ENCODE data around the gene KCNIP1. TPM values are rescaled to one million over a fixed set of nuclear protein-coding genes. Genes with fewer than 3 reads are reported as not detected.

KCNIP1 gene
- total RNA-seq, 4 donors from 2014 or later: 4.8 to 9.2 (median 7.3) TPM; not detected in 1

DNA sequence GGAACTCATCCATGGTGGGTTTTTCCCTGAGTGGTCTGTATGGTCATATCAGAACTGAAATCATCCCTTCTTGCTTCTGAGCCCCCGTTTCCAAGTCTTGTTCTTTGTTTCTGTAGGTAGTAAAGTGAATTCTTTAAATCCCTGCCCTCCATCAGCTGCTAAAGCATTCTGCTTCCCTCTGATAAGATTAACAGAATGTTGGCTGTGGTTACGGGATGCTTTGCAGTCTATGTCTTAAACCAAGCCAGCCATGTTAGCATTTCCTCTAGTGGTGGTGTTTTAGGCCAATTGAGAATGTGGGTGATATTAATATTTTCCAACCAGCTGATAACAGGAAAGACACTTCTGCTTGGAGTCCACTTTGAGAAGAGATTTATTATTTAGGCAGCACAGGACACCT lies 22.0 kb upstream of the KCNIP1 start:
- H3K27ac ChIP-seq: no peak overlapping the region
- TF ChIP-seq POLR2A (IDR thresholded peaks at IDR 0.05) (no peak), EP300 (IDR thresholded peaks at IDR 0.05) (no peak)
- TF ChIP-seq, protein P1, sequence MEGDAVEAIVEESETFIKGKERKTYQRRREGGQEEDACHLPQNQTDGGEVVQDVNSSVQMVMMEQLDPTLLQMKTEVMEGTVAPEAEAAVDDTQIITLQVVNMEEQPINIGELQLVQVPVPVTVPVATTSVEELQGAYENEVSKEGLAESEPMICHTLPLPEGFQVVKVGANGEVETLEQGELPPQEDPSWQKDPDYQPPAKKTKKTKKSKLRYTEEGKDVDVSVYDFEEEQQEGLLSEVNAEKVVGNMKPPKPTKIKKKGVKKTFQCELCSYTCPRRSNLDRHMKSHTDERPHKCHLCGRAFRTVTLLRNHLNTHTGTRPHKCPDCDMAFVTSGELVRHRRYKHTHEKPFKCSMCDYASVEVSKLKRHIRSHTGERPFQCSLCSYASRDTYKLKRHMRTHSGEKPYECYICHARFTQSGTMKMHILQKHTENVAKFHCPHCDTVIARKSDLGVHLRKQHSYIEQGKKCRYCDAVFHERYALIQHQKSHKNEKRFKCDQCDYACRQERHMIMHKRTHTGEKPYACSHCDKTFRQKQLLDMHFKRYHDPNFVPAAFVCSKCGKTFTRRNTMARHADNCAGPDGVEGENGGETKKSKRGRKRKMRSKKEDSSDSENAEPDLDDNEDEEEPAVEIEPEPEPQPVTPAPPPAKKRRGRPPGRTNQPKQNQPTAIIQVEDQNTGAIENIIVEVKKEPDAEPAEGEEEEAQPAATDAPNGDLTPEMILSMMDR (IDR thresholded peaks at IDR 0.05): no peak
- H3K4me3 ChIP-seq: no peak overlapping the region
- no peaks in the 10 kb centered on the region for H3K27me3 ChIP-seq
- 67 to 81% methylated on average over 2 of the region's 2 CpGs for WGBS, 2 donors
- H3K4me1 ChIP-seq: no peaks in the 10 kb centered on the region
- H3K9me3 ChIP-seq: no peaks in the 10 kb centered on the region
- DNase-seq (ENCODE audit: low spot score in 2 of 2): no peak
- H3K36me3 ChIP-seq: no peaks in the 10 kb centered on the region

DNA sequence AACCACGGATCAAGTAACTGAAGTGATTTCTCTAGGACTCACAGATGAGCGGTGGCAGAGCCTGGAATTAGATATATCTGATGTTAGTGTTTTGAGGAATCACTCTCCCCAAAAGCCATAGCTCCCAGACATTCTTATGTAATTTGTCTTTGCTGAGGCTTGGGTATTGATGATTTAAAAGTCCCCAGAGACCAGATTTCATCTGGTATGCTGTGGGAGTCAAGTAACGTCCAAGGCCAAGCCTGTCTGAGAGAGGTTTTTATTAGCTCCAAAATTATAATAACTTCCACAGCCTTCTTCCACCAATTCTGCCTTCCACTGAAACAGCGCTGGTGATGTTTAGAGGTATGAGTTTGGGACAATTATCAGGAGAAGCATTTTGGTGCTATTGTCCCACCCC lies 21.3 kb upstream of the KCNIP1 start:
- Histone ChIP-seq H3K27ac (no peak overlapping the region), H3K36me3 (no peaks in the 10 kb centered on the region), H3K27me3 (no peaks in the 10 kb centered on the region), H3K4me3 (no peak overlapping the region), H3K9me3 (no peaks in the 10 kb centered on the region), H3K4me1 (no peaks in the 10 kb centered on the region)
- TF ChIP-seq, protein P1 (IDR thresholded peaks at IDR 0.05): no peak
- WGBS, 2 donors: 71 to 79% methylated on average over 4 of the region's 4 CpGs
- DNase-seq (ENCODE audit: low spot score in 2 of 2): no peak

DNA sequence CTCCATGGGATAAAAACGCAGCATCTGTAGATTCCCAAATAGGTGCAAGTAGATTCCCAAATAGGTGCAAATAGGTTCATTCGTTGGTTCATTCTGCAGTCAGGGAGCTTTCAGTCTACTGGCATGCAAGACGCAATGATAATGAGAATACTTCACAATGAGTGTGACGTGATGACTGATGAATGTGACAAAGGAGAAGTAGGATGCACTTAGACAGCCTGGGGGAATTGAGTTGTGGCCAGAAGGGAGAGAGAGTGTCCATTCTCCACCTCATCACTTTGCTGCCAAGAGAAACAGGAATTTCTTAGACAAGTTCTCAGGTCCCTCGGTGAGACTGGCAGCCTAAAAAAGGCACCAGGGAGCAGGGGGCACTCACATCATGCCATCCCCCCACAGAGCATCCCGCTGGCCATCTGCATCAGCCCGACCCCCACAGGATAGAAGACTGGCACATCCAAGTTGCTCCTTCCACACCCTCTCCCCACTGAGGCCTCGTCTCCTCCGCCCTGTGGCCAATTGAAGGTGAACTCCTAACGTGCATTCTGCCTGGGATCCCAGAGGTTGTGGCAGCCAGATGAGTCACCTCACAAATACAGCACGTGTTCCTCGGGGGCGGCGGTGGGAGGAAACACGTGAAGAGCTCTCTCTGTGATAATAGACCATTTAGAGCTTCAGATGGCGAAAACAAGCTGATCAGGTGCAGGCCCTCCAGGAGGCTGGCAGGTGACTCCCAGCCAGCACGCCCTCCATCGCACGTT lies 19.9 kb upstream of the KCNIP1 start:
- DNase-seq (ENCODE audit: low spot score in 2 of 2): no peak

DNA sequence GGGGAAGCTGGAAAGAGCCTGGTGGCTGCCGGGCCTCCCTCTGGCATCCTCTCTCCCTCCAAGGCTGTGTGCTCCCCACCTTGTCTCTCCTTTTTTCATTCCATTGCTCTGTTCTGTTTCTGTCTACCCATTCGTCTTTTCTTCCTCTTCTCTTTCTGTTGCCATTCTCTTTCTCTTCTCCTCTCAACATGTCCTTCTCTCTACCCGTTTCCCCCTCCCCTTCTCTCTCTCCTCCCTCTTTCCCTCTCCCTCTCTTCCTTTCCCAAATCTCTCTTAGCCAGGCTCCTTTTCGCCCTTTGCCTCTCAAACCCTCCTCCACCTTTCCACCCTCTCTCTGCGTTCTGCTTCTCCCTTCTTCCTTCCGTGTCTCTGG lies 19.4 kb upstream of the KCNIP1 start:
- TF ChIP-seq EP300 (IDR thresholded peaks at IDR 0.05): no peak
- TF ChIP-seq, protein P1 (IDR thresholded peaks at IDR 0.05): no peak
- no peak for TF ChIP-seq POLR2A (IDR thresholded peaks at IDR 0.05)
- no peak for DNase-seq (ENCODE audit: low spot score in 2 of 2)
- Histone ChIP-seq H3K4me1 (no peaks in the 10 kb centered on the region), H3K36me3 (no peaks in the 10 kb centered on the region), H3K9me3 (no peaks in the 10 kb centered on the region), H3K4me3 (no peak overlapping the region), H3K27ac (no peak overlapping the region), H3K27me3 (no peaks in the 10 kb centered on the region)
- 78 to 83% methylated on average over 6 of the region's 6 CpGs for WGBS, 2 donors

More for the DNA sequence above, 19.9 kb upstream of the KCNIP1 start:
- Histone ChIP-seq H3K4me1 (no peaks in the 10 kb centered on the region), H3K9me3 (no peaks in the 10 kb centered on the region), H3K27me3 (no peaks in the 10 kb centered on the region), H3K36me3 (no peaks in the 10 kb centered on the region), H3K27ac (no peak overlapping the region), H3K4me3 (no peak overlapping the region)
- TF ChIP-seq, protein P1 (IDR thresholded peaks at IDR 0.05): no peak
- TF ChIP-seq POLR2A (IDR thresholded peaks at IDR 0.05) (no peak), EP300 (IDR thresholded peaks at IDR 0.05) (no peak)
- WGBS, 2 donors: 73 to 79% methylated on average over 19 of the region's 19 CpGs

DNA sequence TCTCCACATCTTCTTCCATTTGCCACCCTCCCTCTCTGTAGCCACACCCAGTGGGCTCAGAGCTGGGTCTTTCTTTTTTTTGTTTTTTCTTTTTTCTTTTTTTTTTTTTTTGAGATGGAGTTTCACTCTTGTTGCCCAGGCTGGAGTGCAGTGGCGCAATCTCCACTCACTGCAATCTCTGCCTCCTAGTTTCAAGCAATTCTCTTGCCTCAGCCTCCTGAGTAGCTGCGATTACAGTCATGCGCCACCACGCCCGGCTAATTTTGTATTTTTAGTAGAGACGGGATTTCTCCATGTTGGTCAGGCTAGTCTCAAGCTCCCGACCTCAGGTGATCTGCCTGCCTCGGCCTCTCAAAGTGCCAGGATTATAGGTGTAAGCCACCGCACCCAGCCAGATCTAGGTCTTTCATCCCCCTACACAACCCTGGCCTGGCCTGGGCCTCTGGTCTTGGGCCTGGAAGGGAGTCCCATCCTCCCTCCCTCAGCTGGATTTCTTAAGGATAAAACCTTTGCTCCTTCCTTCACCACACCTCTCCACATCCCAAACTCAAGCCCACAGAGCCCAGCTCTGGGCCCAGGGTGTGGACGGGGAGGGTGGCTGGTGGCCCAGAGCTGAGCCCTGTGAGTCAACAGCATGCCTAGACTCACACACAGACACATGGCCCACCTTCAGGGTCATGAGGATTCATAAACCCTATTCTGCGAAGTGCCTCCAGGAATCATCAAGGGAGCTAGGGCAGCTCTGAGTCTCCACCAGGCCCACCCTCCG lies 18.8 kb upstream of the KCNIP1 start:
- Histone ChIP-seq H3K4me3 (no peak overlapping the region), H3K36me3 (no peaks in the 10 kb centered on the region), H3K27ac (no peak overlapping the region), H3K4me1 (no peaks in the 10 kb centered on the region), H3K9me3 (no peaks in the 10 kb centered on the region), H3K27me3 (no peaks in the 10 kb centered on the region)
- no peak for TF ChIP-seq POLR2A (IDR thresholded peaks at IDR 0.05)
- TF ChIP-seq EP300 (IDR thresholded peaks at IDR 0.05): no peak
- TF ChIP-seq, protein P1 (IDR thresholded peaks at IDR 0.05): no peak
- 90 to 96% methylated on average over 12 of the region's 12 CpGs for WGBS, 2 donors
- no peak for DNase-seq (ENCODE audit: low spot score in 2 of 2)

Measured in tibial nerve (tissue), 4 donors.